MV-4-11 (cell line): ENCODE measurements around the gene GREB1.

Experiments
- DNase-seq: peaks from one replicate; lab custom pipeline; 2025; lab: John Stamatoyannopoulos, UW

GREB1 gene

GRCh38 chr2:11562011-11562410 lies 28.2 kb downstream of the GREB1 start:
- no peak for DNase-seq

- DNase-seq, result no peak
Measured at GRCh38 chr2:11562476-11562875, 28.6 kb downstream of the GREB1 start.

DNA sequence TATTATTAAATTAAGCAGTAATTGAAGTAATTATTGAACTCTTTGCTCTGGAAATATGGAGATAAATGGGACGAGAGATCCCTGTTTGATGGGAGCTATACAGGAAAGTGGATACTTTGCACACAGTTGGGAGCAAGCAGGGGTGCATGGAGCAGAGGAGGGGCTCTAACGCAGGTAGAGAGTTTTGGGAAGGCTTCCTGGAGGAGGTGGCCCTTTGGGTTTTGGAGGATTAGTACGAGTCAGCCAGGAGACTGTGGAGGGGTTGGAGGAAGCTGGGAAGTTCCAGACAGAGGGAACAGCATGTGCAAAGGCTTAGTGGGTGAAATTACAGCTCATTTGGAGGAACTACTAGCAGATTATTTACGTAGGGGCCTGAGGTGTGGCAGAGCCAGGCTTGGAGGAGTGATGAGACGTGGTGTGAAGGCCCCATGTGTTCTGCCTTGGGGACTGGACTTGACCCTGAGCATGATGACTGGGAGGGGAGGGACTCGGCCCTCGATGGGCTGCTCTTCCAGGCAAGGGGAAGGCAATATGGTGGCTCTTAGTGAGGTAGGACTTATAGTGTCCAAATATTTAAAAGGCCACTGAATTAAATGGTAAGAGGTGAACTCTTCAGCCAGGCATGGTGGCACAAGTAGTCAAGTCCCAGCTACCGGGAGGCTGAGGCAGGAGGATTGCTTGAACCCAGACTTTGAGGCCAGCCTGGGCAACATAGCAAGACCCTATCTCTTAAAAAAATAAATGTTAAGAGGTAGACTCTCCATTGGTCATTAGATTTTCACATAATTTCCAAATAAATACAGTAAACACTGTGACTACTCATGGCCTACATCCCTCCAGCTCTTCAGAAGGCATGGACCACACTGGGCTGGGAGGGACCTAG lies 30.2 kb downstream of the GREB1 start:
- no peak for DNase-seq

DNA sequence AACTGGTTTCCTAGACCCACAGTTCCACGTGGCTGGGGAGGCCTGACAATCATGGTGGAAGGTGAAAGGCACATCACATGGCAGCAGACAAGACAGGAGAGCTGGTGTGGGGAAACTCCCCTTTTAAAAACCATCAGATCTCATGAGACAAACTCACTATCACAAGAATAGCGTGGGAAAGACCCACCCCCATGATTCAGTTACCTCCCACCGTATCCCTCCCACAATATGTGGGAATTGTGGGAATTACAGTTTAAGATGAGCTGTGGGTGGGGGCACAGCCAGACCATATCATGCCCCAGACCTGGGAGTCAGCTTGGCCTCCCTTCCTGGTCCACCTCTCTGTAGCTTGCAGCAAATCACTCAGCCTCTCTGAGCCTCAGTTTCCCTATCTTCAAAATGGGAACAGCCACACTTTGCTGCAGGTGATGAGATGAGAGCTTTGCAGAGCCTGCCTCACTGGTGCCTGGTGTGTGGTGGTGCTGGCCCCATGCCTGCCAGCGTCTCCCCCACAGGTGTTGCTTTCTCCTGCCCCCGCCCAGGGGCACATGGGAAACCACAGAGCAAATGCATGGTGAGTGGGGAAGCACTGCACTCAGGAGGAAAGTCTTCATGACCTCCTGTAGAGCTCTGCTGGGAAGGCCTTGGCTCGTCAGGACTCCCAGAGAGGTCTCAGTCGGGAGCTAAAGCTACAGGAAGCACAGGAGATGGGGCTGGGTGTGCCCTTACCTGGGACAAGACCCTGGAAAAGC lies 31.1 kb downstream of the GREB1 start:
- DNase-seq, result no peak

GRCh38 chr2:11566383-11566782 lies 32.5 kb downstream of the GREB1 start:
- DNase-seq, result no peak

DNA sequence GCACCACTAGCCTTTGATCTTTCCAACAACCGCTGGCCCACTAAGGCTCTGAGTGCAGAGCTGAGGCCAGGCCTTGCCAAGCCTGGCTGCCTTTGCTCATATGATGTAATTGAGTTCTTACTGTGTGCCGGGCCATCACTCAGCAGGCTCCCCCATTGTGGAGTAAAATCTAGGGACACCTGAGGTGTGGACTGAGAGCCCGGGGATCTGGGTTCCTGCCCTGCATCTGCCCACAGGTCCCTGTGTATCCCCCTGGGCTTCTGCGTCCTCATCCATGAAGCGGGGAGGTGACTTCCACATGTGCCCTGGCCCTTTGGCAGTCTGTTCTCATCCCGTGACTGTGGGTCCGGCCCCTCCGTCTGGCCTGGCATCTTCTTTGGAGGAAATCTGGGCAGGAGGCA lies 33.8 kb downstream of the GREB1 start:
- no peak for DNase-seq

GRCh38 chr2:11568436-11568835 lies 34.6 kb downstream of the GREB1 start:
- DNase-seq, result peak; percentile 13

GRCh38 chr2:11569636-11570035 lies 35.8 kb downstream of the GREB1 start:
- no peak for DNase-seq

- no peak for DNase-seq
Measured at GRCh38 chr2:11571170-11571569, 37.3 kb downstream of the GREB1 start.

GRCh38 chr2:11572996-11573395 lies 39.2 kb downstream of the GREB1 start:
- DNase-seq, result no peak

- no peak for DNase-seq
Measured at GRCh38 chr2:11573418-11574175, 39.8 kb downstream of the GREB1 start.

DNA sequence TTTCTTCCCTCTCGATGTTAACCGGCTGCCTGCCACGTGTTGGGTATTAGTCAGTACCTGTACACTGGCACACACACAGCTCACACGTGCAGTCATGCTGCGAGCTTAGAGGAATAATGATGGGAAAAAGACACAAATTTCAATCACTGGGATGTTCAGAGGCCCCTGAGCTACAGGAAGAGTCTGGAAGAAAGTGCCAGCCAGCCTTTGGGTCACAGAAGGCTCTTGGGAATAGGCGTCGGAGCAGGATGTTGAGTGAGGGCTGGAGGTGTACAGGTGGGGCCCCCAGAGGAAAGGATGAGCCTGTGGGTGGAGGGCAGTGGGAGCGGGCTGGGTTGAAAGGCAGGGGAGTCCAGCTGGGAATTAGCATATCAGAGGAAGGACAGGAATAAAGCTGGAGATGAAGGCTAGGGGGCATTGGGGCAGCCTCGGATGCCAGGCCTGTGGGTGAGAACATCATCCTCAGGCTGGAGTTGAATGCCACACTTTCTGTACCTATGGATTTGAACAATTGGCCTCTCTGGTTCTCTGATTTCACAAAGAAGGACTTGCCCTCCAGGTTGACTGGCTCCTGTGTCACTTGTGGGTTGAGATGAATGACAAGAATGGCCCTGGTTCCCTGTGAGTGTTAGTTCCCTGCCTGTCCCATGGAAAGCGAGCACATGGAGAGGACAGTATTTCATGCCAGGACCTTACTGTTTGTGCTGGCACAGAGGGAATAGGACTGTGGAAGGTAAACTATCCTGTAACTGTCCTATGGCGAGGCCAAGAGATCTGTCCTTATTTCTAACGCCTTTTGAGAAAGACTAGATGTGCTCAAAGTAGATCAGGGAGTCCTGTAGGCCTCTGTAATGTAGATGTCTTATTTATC lies 40.6 kb downstream of the GREB1 start:
- no peak for DNase-seq

DNA sequence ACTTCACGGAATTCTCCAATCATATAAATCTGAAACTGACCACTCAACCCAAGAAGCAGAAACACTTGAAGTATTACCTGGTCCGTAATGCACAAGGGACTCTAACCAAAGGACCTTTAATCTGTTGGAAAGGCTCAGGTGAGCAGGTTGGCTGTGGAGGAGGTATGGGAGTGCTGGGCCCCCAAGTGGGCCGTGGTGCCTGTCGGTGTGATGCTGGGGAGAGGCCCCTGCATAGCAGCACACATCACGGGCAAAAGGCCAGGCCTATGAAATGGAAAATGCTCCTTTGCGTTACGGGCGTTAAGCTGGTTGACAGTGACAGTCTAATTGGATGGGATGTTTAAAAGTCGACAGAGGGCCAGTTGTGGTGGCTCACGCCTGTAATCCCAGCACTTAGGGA lies 42.6 kb downstream of the GREB1 start:
- no peak for DNase-seq

- no peak for DNase-seq
Measured at GRCh38 chr2:11577101-11577883, 43.4 kb downstream of the GREB1 start.

GRCh38 chr2:11578081-11578948 lies 44.5 kb downstream of the GREB1 start:
- DNase-seq, result no peak

GRCh38 chr2:11578986-11579774 lies 45.3 kb downstream of the GREB1 start:
- no peak for DNase-seq

DNA sequence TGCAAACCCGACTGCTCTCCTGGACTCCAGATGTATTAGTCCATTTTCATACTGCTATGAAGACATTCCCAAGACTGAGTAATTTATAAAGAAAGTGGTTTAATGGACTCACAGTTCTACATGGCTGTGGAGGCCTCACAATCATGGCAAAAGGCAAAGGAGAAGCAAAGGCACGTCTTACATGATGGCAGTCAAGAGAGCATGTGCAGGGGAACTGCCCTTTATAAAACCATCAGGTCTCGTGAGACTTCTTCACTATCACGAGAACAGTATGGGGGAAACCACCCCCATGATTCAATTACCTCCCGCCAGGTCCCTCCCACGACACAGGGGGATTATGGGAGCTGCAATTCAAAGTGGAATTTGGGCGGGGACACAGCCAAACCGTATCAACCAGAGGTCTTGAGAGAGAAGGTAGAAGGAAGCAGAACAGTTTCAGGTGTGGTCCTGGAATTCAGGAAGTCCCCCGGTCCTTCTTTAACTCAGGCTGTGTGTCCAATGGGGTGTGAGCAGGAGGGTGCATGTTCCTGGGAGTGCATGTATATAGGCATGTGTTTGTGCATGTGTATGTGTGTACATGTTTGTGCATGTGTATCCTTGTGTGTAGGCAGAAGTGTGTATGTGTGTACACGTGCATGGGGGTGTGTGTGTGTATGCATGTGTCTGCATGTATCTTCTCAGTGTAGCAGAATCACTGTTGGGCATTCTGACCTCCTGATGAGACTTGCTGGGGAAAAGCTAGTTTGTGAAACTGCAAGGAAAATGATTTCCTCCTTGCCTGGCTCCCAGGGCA lies 46.2 kb downstream of the GREB1 start:
- no peak for DNase-seq

DNA sequence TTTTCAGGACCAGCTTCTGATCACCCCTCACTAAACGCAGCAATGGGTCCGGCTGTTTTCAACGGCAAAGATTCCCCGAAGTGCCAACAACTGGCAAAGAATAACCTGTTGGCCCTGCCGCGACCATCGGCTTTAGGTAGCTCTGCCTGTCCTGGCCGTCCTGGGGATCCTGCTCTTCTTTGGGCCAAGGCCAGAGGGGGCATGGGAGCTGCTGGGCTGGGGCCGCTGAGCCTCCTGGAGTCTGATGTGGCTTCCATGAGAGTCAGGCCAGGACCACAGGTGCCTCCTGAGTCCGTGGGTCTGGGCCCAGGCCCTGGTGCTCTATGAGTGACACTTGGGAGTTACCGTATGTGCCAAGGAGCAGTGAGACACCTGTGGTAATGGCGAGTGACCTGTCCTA lies 46.9 kb downstream of the GREB1 start:
- no peak for DNase-seq
